Neuron (in vitro differentiated cells): ENCODE results near the gene POLH.
"Not testable (repeated sequence)": the region's sequence is repeated elsewhere in the genome, so short reads cannot be mapped to it uniquely, and the experiment has no call there.

Experiments used
- H2AFZ ChIP-seq: one replicate; pipeline ENCODE4 v1.6.1; 2013; ENCODE audit warnings: low read depth, mild to moderate bottlenecking, inconsistent platforms, low read length, moderate library complexity
- H3K27me3 ChIP-seq: one replicate; pipeline ENCODE4 v1.6.1; 2013; ENCODE audit warnings: low read length; ENCODE audit not compliant: insufficient read depth
- H3K36me3 ChIP-seq: one replicate; pipeline ENCODE4 v1.6.1; 2013; ENCODE audit warnings: low read length; ENCODE audit not compliant: insufficient read depth
- H3K4me1 ChIP-seq: one replicate; pipeline ENCODE4 v1.6.1; 2013; ENCODE audit warnings: low read length; ENCODE audit not compliant: insufficient read depth
- H3K4me3 ChIP-seq: 2 replicates; pipeline ENCODE4 v1.5.1; 2013; ENCODE audit warnings: mild to moderate bottlenecking, low read length, moderate library complexity
- H3K9me3 ChIP-seq: one replicate; pipeline ENCODE4 v1.6.1; 2013; ENCODE audit warnings: low read length

Gene POLH

DNA sequence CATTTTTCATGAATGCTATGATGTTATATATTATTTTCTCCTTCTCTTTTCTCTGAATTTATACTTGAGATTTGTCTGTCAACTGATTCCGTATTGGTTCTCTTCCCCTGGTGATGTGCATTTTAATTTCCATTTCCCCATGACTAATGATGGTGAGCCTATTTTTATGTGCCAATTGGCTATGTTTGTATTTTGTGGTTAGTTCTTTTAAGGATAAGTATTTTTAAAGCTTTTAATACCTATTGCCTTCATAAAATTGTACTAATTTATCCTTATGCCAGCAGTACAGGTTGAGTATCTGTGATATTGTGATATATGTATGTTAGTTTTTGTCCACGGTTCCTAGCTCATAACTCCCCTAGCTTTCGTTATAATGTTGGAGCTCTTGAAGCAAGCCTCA, 2.8 kb downstream of the POLH start:
- Histone ChIP-seq H2AFZ (no peak overlapping the region), H3K27me3 (no peaks in the 10 kb centered on the region), H3K9me3 (peaks cover 3% of the 10 kb centered on the region), H3K4me1 (peaks cover 15% of the 10 kb centered on the region), H3K36me3 (peaks cover 19% of the 10 kb centered on the region), H3K4me3 (no peak overlapping the region)

DNA sequence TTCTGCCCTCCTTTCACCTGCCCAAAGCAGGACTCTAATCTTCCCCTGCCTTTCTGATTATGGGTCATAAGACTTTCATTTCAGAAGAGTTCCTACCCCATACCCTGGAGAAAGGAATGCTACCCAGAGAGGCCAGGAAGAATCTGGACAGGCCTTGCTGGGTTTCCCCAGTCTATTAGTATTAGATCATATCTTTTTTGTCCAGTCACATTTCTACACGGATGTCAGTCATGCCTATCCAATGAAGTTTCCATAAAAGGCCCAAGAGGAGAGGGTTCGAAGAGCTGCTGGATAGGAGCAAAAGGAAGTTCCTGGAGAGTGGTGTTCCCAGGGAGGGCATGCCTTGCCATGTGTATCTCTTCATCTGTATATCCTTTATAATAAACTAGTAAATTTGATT, 3.2 kb downstream of the POLH start:
- H3K36me3 ChIP-seq = peaks cover 24% of the 10 kb centered on the region
- no peak overlapping the region for H2AFZ ChIP-seq
- no peaks in the 10 kb centered on the region for H3K27me3 ChIP-seq
- H3K9me3 ChIP-seq = peaks cover 3% of the 10 kb centered on the region
- peaks cover 15% of the 10 kb centered on the region for H3K4me1 ChIP-seq
- H3K4me3 ChIP-seq = no peak overlapping the region

DNA sequence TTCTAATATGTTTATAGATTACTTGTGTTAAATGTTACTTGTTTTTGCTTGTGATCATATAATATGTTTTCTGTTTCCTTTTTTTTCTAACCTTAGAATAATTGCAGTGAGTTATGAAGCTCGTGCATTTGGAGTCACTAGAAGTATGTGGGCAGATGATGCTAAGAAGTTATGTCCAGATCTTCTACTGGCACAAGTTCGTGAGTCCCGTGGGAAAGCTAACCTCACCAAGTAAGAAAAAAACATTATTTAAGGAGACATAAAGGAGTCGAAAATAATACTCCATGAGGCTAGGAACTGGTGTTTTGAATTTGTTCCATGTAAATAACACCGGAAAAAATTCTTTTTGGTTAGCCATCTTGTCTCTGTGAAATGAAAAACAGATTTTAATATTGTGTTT, 6.9 kb downstream of the POLH start:
- Histone ChIP-seq H2AFZ (no peak overlapping the region), H3K36me3 (peaks cover 52% of the 10 kb centered on the region), H3K4me3 (no peak overlapping the region), H3K27me3 (no peaks in the 10 kb centered on the region), H3K9me3 (peaks cover 3% of the 10 kb centered on the region), H3K4me1 (no peaks in the 10 kb centered on the region)

DNA sequence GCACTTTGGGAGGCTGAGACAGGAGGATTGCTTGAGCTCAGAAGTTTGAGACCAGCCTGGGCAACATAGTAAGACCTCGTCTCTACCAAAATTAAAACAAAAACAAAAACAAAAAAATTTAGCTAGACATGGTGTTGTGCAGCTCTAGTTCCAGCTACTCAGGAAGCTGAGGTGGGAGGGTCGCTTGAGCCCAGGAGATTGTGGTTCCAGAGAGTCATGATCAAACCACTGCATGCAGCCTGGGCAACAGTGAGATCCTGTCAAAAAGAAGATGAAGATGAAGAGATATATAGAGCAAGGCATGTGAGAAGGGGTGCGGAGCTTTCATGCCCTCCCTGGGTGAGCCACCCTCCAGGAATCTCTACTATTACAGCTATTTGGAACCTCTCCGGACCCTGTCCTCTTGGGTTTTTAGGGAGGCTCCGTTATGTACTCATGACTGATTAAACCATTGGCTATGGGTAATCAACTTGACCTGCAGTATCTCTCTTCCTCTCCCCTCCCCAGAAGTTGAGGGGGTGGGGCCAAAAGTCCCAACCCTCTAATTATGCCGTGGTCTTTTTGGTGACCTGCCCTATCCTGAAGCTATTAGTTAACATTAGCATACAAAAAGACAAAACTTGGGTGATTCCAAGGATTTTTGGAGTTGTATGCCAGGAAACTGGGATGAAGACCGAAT, 9.0 kb downstream of the POLH start:
- H3K4me3 ChIP-seq = no peak overlapping the region

DNA sequence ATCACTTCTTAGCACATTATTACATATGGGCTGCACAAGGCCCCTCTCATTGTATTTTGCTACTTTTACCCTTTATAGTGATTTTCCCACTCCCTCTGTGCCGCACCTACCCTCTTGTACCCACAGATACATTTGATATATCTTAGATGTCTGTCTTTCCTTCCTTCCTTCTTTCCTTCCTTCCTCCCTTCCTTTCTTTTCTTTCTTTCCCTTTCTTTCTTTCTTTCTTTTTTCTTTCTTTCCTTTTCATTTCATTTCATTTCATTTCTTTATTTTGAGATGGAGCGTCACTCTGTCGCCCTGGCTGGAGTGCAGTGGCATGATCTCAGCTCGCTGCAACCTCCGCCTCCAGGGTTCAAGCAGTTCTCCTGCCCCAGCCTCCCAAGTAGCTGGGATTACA, 12.2 kb downstream of the POLH start:
- peaks cover 62% of the 10 kb centered on the region for H3K36me3 ChIP-seq
- no peaks in the 10 kb centered on the region for H3K27me3 ChIP-seq
- no peak overlapping the region for H2AFZ ChIP-seq
- no peaks in the 10 kb centered on the region for H3K9me3 ChIP-seq
- H3K4me3 ChIP-seq = no peak overlapping the region
- no peaks in the 10 kb centered on the region for H3K4me1 ChIP-seq

More for the DNA sequence above, 9.0 kb downstream of the POLH start:
- H2AFZ ChIP-seq = no peak overlapping the region
- H3K27me3 ChIP-seq = no peaks in the 10 kb centered on the region
- no peaks in the 10 kb centered on the region for H3K9me3 ChIP-seq
- H3K4me1 ChIP-seq = no peaks in the 10 kb centered on the region
- peaks cover 62% of the 10 kb centered on the region for H3K36me3 ChIP-seq

DNA sequence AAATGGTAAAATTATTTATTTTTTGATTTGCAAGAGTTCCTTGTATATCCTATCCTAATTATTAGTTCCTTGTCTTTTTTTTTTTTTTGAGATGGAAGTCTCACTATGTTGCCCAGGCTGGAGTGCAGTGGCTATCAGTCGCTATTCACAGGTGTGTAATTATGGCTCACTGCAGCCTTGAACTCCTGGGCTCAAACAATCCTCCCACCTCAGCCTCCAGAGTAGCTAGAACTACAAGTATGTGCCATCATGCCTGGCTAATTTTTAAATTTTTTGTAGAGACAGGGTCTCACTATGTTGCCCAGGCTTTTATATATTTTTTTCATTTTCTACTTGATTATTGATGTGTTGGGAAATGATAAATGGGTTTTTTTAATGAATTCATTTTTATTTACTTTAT, 13.6 kb downstream of the POLH start:
- peaks cover 49% of the 10 kb centered on the region for H3K36me3 ChIP-seq
- H2AFZ ChIP-seq, H3K27me3 ChIP-seq: not testable (repeated sequence)

DNA sequence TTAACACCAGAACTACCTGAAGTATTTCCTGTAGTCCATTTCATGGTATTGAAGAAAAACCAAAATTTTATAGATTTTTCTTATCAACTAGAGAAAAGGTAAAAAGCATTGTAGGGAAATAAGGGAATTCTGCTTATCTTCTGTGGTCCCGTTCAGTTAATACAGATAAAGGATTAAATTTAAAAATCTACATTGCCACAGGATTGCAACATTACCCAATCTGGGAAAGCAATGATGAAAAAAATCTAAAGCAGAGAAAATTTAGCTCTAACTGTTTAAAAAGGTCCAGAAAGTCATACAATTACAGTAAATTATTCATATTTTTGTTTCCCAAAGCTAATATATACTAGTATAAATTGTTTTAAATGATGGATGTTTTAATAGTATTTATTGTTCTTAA, 18.0 kb downstream of the POLH start:
- no peak overlapping the region for H2AFZ ChIP-seq
- H3K9me3 ChIP-seq = no peaks in the 10 kb centered on the region
- peaks cover 29% of the 10 kb centered on the region for H3K36me3 ChIP-seq
- H3K27me3 ChIP-seq = no peaks in the 10 kb centered on the region
- H3K4me3 ChIP-seq = no peak overlapping the region
- no peaks in the 10 kb centered on the region for H3K4me1 ChIP-seq

More for the DNA sequence above, 13.6 kb downstream of the POLH start:
- not testable (repeated sequence) for H3K4me3 ChIP-seq, H3K9me3 ChIP-seq, H3K4me1 ChIP-seq

DNA sequence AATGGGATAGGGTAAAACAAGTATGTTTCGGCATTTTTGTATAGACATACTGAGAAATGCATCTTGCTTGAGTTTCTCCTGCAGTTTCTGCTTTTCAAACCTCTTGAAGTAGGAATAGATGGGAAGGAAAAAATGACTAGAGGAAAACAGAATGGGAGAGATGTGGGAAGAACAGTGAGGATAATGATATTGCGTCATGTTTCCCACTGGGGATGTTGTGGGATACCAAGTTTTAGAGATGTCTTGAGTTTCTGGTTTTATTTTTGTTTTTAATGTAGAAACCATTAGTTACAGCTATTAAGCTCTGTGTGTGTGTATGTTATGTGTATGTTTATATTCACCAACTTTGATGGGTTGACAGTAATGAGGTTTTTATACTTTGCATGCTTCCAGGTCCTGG, 24.6 kb downstream of the POLH start:
- H3K9me3 ChIP-seq = no peaks in the 10 kb centered on the region
- no peaks in the 10 kb centered on the region for H3K27me3 ChIP-seq
- no peaks in the 10 kb centered on the region for H3K4me1 ChIP-seq
- H3K36me3 ChIP-seq = peaks cover 51% of the 10 kb centered on the region
- H3K4me3 ChIP-seq = no peak overlapping the region
- no peak overlapping the region for H2AFZ ChIP-seq

DNA sequence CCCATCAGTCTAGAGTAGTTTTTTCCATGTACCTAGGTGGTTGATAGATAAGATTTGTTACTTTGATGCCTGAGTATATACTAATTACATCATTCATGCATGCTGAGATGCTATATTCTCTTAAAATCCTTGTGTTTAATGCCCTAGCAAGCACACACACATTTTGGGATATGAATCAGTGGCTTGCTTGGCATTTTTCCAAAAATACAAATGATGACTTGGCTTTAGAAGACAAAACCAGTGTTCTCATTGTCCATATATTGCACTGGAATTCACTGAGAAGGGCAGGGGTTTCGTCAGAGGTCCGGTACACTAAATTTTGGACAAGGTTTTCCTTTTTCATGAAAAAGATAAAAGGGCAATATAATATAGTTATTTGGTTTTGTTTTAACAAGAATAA, 28.2 kb downstream of the POLH start:
- Histone ChIP-seq H2AFZ (no peak overlapping the region), H3K36me3 (peaks cover 52% of the 10 kb centered on the region), H3K4me1 (no peaks in the 10 kb centered on the region), H3K9me3 (no peaks in the 10 kb centered on the region), H3K27me3 (no peaks in the 10 kb centered on the region), H3K4me3 (no peak overlapping the region)

DNA sequence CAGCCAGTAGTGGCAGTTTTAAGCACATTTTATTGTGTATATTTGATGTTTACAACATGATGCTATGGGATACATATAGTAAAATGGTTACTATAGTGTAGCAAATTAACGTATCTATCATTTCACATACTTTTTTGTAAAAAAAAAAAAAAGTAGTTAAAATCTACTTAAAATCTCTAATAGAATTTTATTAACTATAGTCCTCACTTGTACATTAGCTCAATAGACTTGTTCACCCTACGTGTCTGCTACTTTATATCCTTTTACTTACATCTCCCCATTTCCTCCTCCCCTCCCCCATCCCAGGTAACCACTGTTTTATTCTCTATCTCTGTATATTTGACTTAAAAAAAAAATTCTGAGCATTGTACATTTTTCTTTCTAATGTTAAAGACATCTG, 30.0 kb downstream of the POLH start:
- Histone ChIP-seq H3K4me1 (no peaks in the 10 kb centered on the region), H3K36me3 (peaks cover 54% of the 10 kb centered on the region), H3K27me3 (no peaks in the 10 kb centered on the region), H2AFZ (no peak overlapping the region), H3K4me3 (no peak overlapping the region), H3K9me3 (no peaks in the 10 kb centered on the region)

DNA sequence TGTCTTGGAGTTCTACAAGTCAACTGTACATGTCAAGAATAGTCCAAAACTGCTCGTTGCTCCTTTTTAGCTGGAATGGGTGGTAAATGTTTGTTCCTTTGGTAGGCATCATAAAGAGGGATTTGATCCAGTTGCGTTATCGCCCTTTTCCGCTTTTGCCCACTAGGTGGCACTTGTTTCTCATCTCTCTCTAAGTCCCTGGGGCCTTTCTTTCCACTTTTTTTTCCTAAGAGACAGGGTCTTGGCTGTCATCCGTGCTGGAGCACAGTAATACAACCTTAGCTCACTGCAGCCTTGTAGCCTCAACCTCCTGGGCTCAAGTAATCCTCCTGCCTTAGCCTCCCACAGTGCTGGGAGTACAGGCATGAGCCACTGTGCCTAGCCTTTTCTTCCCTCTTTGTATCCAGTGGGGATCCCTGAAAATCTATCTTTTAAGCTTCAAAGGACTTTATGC, 32.4 kb downstream of the POLH start:
- Histone ChIP-seq H3K36me3 (peaks cover 49% of the 10 kb centered on the region), H3K4me3 (no peak overlapping the region), H3K4me1 (no peaks in the 10 kb centered on the region), H3K27me3 (no peaks in the 10 kb centered on the region), H3K9me3 (no peaks in the 10 kb centered on the region), H2AFZ (no peak overlapping the region)

DNA sequence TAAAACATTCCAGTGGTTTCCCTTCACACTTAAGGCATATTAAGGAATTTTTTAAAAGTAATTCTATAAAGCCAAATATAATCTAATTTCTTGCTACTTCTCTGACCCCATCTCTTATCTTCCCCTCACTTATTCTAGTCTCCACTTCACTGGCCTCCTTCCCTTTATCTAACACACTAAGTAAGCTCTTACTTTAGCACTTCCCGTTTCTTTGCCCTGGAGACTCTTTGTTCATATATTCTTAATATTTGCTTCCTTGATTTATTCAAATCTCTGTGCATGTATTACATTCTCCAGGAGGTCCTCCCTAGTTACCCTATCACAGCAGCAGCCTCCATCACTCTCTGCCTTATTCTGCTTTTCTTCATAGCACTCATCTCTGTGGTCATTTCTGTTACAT, 32.8 kb downstream of the POLH start:
- no peak overlapping the region for H3K4me3 ChIP-seq
- H3K36me3 ChIP-seq = peaks cover 49% of the 10 kb centered on the region
- no peaks in the 10 kb centered on the region for H3K27me3 ChIP-seq
- H2AFZ ChIP-seq = no peak overlapping the region
- no peaks in the 10 kb centered on the region for H3K9me3 ChIP-seq
- H3K4me1 ChIP-seq = no peaks in the 10 kb centered on the region

DNA sequence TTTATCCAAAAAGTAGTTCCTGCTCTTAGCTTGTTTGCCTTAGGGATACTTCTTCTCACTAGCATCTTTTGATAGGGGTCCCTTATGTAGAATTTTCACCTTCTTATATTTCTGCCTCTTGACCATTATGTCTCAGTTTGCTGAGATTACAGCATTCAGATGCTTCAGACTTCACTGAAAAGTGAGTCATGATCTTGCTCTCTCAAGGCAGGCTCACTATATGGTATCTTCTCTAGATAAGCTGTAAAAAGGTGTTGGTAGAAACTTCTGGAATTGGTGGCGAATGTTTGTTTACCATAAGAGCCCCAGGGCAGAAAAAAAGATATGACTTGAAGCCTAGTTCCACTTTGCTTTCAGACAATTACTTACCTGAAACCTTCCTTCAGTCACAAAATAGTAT, 33.4 kb downstream of the POLH start:
- H3K9me3 ChIP-seq = no peaks in the 10 kb centered on the region
- no peak overlapping the region for H2AFZ ChIP-seq
- no peak overlapping the region for H3K4me3 ChIP-seq
- no peaks in the 10 kb centered on the region for H3K4me1 ChIP-seq
- no peaks in the 10 kb centered on the region for H3K27me3 ChIP-seq
- peaks cover 50% of the 10 kb centered on the region for H3K36me3 ChIP-seq

DNA sequence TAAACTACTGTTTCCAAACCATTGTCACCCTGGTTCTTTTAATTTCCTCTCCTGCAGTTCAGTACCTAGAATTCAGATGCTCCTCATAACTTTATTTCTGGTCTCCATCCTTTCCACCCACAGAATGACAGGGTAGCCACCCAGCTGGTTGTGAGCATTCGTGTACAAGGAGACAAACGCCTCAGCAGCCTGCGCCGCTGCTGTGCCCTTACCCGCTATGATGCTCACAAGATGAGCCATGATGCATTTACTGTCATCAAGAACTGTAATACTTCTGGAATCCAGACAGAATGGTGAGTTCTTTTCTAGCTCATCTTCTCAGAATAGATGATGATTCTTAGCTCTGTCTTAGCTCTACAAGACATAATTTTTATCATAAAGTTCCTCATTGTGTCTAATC, 34.4 kb downstream of the POLH start:
- Histone ChIP-seq H3K4me1 (no peaks in the 10 kb centered on the region), H3K9me3 (no peaks in the 10 kb centered on the region), H2AFZ (no peak overlapping the region), H3K4me3 (no peak overlapping the region), H3K27me3 (no peaks in the 10 kb centered on the region), H3K36me3 (peaks cover 47% of the 10 kb centered on the region)
